HFF-Myc (cell line): ENCODE results near the gene PRKG1.

Experiments
- DNase-seq: peaks from one replicate; pipeline ENCODE4 v3.0.0-alpha.2; 2011; ENCODE audit warnings: low read depth; ENCODE audit errors: extremely low read depth
- H3K4me3 ChIP-seq: replicated peaks from 2 replicates; pipeline ENCODE4 v1.5.1; 2011; ENCODE audit warnings: low read depth, mild to moderate bottlenecking, control low read depth, low read length
- TF ChIP-seq, protein P1 (sequence below): IDR thresholded peaks from 2 replicates; pipeline ENCODE4 v1.5.1; 2012; ENCODE audit warnings: mild to moderate bottlenecking, low read depth, low read length, control low read depth; ENCODE audit errors: missing control alignments

The PRKG1 gene

DNA sequence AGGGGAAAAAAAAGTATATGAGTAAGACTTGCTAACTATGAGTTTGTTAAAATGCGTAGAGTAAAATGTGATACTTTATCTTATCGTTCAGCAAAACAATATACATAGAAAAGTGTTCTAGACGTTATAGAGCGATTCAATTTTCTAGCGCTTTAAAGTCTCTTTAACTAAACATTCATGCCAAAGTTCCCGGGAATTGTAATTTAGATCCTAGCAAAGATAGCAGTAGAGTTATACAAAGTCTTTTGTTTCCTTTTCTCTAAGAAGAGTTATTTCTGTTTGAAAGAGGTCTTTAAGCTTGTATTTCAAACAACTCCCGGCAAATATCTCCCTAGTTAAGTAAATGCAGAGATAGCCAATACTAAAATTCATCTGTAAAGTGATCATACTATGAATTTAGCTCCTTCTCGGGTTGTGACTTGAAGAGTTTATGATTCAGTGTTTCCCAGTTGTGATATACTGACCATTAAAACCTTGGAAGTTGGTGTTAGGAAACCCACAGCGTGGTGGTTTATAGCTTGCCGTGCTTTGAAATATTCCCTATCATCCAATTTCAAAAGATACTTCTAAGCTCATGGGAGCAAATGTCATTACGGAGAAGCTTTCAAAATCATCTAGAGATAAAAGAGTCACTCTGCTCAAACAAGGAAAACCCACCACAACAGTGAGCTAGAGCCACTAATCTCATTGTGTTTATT lies 453.4 kb downstream of the PRKG1 start:
- no peak overlapping the region for H3K4me3 ChIP-seq
- DNase-seq = no peak
- TF ChIP-seq, protein P1, sequence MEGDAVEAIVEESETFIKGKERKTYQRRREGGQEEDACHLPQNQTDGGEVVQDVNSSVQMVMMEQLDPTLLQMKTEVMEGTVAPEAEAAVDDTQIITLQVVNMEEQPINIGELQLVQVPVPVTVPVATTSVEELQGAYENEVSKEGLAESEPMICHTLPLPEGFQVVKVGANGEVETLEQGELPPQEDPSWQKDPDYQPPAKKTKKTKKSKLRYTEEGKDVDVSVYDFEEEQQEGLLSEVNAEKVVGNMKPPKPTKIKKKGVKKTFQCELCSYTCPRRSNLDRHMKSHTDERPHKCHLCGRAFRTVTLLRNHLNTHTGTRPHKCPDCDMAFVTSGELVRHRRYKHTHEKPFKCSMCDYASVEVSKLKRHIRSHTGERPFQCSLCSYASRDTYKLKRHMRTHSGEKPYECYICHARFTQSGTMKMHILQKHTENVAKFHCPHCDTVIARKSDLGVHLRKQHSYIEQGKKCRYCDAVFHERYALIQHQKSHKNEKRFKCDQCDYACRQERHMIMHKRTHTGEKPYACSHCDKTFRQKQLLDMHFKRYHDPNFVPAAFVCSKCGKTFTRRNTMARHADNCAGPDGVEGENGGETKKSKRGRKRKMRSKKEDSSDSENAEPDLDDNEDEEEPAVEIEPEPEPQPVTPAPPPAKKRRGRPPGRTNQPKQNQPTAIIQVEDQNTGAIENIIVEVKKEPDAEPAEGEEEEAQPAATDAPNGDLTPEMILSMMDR = no peak

DNA sequence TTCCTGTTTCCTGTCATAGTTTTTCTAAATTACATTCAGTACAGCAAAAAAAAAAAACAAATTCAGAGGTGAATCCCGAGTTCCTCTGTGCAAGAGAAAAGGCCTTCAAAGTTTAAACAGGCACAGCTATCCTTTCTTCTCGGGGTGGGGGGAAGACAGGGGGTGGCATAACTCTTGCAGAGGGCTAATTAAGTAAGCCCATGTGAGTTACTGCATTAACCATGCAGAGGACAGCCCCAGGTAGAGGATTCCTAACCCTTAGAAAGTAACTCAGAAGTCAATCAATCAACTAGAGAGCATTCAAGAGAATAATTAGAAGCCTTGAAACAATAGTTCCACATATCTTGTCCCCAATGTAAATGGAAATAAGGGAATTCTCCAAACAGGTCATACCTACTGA lies 454.2 kb downstream of the PRKG1 start:
- TF ChIP-seq, protein P1 = no peak
- H3K4me3 ChIP-seq = no peak overlapping the region
- DNase-seq = no peak

DNA sequence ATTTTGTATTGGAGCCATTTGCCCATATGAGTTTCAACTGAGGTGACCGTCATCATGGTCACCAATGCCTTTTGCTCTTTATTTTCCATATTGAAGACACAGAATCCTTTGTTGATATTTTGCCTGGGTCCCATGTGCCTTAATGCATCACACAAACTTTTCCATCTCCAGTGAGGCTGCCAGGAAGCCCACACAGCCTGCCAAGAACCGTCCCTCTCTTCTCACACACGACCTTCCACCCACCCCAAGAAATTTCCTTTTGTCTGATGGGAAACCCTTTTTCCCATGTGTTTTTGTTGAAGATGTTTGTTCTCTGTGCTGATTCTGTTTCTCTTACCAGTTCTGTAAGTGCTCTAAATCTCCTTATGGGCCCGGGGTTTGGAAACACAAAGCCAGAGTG lies 456.3 kb downstream of the PRKG1 start:
- TF ChIP-seq, protein P1 = no peak
- DNase-seq = no peak
- no peak overlapping the region for H3K4me3 ChIP-seq

DNA sequence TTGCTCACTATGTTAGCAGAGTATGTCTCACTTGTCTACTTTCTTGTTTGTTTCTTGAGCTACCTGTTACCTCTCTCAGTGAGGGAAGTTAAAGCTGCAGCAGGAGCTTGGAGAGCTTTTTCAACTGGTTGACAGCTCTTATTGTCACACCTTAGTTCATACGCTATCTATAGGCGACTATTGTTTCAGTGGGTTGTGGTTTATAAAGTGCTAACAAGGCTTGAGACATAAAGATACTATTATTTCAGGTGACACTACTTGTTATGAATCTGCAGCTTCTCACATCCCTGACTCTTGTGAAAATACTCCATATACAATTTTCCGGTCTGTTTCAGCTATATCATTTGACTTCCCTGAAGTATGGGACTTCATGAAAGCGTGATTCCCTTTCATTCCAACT lies 457.8 kb downstream of the PRKG1 start:
- H3K4me3 ChIP-seq = no peak overlapping the region
- no peak for DNase-seq
- TF ChIP-seq, protein P1 = no peak

DNA sequence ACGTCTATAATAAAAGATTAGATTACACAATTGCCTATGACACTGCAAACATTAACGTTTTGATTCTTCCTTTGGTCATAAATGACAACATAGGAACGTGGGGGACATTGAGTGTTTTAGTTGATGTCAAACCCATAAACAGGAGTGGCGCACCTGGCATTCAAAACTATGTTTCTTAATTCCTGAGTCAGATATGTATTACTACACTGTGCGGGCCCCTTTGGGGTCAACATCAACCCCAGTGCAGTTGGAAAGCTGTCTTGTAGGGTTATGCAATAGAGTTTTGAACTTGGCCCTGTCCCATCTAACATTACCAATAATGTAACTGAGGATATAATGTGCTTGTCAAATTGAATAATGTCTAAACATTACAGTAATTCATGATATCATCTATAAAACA lies 468.6 kb downstream of the PRKG1 start:
- TF ChIP-seq, protein P1 = no peak
- no peak for DNase-seq

DNA sequence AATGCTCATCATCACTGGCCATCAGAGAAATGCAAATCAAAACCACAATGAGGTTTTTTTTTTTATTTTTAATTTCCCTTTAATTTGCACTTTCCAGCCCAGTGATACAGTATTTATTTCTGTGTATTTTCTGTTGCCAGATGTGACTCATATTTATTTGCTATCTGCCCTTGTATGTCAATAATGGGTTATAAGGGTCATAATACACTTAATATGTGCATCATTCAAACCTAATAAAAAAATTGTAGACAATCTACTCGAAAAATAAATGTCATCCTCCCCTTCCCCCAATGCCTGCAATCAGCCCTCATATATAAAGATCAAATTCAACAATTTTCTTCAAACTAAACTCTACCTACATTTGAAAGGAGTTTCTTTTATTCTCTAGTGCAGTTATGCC lies 470.6 kb downstream of the PRKG1 start:
- no peak overlapping the region for H3K4me3 ChIP-seq
- TF ChIP-seq, protein P1 = no peak
- no peak for DNase-seq

More for the DNA sequence above, 468.6 kb downstream of the PRKG1 start:
- no peak overlapping the region for H3K4me3 ChIP-seq

DNA sequence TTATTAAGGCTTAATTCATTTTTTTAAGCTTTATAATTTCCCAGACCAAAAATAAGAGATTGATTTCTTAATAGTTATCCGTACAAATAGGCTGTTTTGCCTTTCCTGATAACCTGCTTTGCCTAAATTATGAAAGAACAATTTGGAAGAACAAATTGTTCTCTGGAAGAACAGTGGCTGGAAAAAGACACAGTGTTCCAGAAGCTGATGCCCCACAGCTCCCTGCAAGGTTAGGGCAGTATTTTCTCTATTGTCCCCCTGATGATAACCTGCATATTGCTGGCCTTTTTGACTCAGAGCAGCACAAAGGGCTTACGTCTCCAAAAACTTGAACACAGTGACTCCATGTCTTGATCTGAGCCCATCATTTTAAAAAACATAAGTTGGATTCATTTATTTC lies 473.7 kb downstream of the PRKG1 start:
- TF ChIP-seq, protein P1 = no peak
- DNase-seq = no peak
- no peak overlapping the region for H3K4me3 ChIP-seq
